Thyroid gland (tissue), 4 donors: Measurements from ENCODE around the gene TP53AIP1.

ENCODE experiments used
- CTCF ChIP-seq, 6 experiments: fragments of 200-600 bp in 3 of 6; fragments of 450-650 bp in 3 of 6; sonication (generic) in 3 of 6; IDR thresholded peaks; one replicate each; pipeline ENCODE4 v1.5.1; 2016 to 2019; ENCODE audit warnings: antibody characterized with exemption in 6 of 6, mild to moderate bottlenecking in 2 of 6, inconsistent platforms in 1 of 6, moderate library complexity in 1 of 6
- POLR2A ChIP-seq, 2 donors: fragments of 450-650 bp; IDR thresholded peaks; one replicate each; pipeline ENCODE4 v1.6.1; 2017; ENCODE audit warnings: antibody characterized with exemption in 2 of 2, mild to moderate bottlenecking in 2 of 2, moderate library complexity in 1 of 2

GRCh38 chr11:128921793-128922192 lies 20.9 kb downstream of the TP53AIP1 start:
- TF ChIP-seq CTCF (IDR thresholded peaks at IDR 0.05) = no peak
- TF ChIP-seq POLR2A (IDR thresholded peaks at IDR 0.05) = no peak
